Esophagus squamous epithelium (tissue), 5 donors: ENCODE results near the gene ADCYAP1R1. TPM values are rescaled to one million over a fixed set of nuclear protein-coding genes. Genes with fewer than 3 reads are reported as not detected.
A peak's percentile ranks its signal among the peaks of the same experiment; 100 is the strongest.

Experiments used
- DNase-seq: peaks from one replicate; lab custom pipeline; 2025; lab: John Stamatoyannopoulos, UW
- H3K27ac ChIP-seq, 4 donors: fragments of 200-600 bp; sonication (generic); one replicate each; pipeline ENCODE4 v1.5.1; 2016 to 2019; ENCODE audit warnings: mild to moderate bottlenecking in 1 of 4
- H3K27me3 ChIP-seq, 4 donors: fragments of 200-600 bp; sonication (generic); 1 replicate in 3 of 4; 2 replicates in 1 of 4; pipeline versions ENCODE4 v1.5.1 to v1.6.0; 2017 to 2021; ENCODE audit warnings: antibody characterized with exemption in 1 of 4
- H3K36me3 ChIP-seq, 3 donors: fragments of 200-600 bp; sonication (generic); one replicate each; pipeline ENCODE4 v1.5.1; 2016 to 2019
- H3K4me1 ChIP-seq, 3 donors: fragments of 200-600 bp; sonication (generic); one replicate each; pipeline ENCODE4 v1.5.1; 2017 to 2019
- H3K4me3 ChIP-seq, 4 donors: fragments of 200-600 bp; sonication (generic); 1 replicate in 3 of 4; 2 replicates in 1 of 4; pipeline ENCODE4 v1.5.1; 2016 to 2019; ENCODE audit warnings: mild to moderate bottlenecking in 2 of 4, moderate library complexity in 1 of 4
- H3K9me3 ChIP-seq, 3 donors: fragments of 200-600 bp; sonication (generic); one replicate each; pipeline ENCODE4 v1.5.1; 2016 to 2019
- POLR2A ChIP-seq, 4 donors: fragments of 450-650 bp; IDR thresholded peaks; one replicate each; pipeline ENCODE4 v1.6.1; 2017; ENCODE audit warnings: antibody characterized with exemption in 4 of 4, mild to moderate bottlenecking in 4 of 4, moderate library complexity in 3 of 4
- WGBS, 2 donors: methylation state at CpG; one replicate each; pipeline ENCODE4 v1.1.5; 2018; 5-methylcytosine and 5-hydroxymethylcytosine counted together
- intact Hi-C: fragments of 100-400 bp; cut with DNase I; formaldehyde crosslinking; loops from one replicate; pipeline ENCODE4 v1.15.0; 2022
- total RNA-seq, 4 donors: library from RNA; depleted of rRNA; stranded (reverse); fragments of >200 nt; gene quantifications; one replicate each; pipeline ENCODE4 v1.1.0, GENCODE V29; 2016
- TF ChIP-seq, protein P1 (sequence below), 6 experiments: fragments of 450-650 bp in 4 of 6; fragments of 200-600 bp in 2 of 6; sonication (generic) in 2 of 6; IDR thresholded peaks; one replicate each; pipeline ENCODE4 v1.5.1; 2016 to 2019; ENCODE audit warnings: antibody characterized with exemption in 6 of 6, mild to moderate bottlenecking in 4 of 6, moderate library complexity in 4 of 6
- donor health status: DM: yes; HTN: yes; CAD: no.

ADCYAP1R1 gene
- total RNA-seq, 4 donors from 2014 or later = 0.15 to 10.5 (median 0.20) TPM

DNA sequence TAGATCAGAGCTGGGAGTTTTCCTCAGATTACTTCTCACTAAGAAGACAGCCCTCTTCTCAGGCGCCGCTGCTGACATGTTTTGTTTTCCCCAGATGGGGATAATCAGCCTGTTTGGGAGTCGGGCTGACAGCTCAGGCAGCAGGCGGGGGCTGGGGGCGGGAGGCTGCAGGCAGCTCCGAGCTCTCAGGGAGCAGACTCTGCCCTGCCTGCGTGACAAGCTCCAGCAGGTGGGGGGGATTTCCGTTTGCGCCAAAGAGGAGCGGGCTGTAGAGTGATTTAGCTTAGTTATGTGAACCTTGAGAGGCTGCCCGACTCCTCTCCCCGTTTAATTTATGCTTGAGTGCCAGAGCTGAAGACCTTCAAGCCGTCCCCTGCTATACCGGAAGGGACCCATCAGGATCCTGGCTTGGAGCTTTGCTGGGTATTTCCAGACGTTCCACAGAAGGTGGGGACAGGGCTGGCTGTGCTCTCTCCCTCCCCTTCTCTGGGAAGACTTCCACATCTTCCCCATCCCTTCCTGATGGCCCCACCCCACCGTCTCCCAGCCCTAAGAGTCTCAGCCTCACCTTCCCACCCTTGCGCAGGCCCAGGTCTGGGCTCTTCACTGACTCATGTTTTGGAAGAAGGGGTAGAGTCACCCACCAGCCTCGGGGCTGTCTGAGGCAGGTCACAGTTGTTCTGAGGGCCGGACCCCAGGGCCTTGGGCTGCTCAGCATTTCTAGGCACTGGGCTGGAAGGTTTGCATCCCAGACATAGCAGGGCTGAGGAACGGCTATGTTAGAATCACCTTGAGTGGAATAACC lies 24.7 kb upstream of the ADCYAP1R1 start:
- Histone ChIP-seq H3K4me3 (no peak overlapping the region), H3K27me3 (no peaks in the 10 kb centered on the region), H3K9me3 (no peaks in the 10 kb centered on the region), H3K4me1 (peaks cover 0 to 16% (median 6%) of the 10 kb centered on the region in 3 donors), H3K27ac (peak overlapping the region in 2 of 4 donors; percentile 16 to 63), H3K36me3 (no peaks in the 10 kb centered on the region)
- TF ChIP-seq, protein P1, sequence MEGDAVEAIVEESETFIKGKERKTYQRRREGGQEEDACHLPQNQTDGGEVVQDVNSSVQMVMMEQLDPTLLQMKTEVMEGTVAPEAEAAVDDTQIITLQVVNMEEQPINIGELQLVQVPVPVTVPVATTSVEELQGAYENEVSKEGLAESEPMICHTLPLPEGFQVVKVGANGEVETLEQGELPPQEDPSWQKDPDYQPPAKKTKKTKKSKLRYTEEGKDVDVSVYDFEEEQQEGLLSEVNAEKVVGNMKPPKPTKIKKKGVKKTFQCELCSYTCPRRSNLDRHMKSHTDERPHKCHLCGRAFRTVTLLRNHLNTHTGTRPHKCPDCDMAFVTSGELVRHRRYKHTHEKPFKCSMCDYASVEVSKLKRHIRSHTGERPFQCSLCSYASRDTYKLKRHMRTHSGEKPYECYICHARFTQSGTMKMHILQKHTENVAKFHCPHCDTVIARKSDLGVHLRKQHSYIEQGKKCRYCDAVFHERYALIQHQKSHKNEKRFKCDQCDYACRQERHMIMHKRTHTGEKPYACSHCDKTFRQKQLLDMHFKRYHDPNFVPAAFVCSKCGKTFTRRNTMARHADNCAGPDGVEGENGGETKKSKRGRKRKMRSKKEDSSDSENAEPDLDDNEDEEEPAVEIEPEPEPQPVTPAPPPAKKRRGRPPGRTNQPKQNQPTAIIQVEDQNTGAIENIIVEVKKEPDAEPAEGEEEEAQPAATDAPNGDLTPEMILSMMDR (IDR thresholded peaks at IDR 0.05) = no peak
- no peak for TF ChIP-seq POLR2A (IDR thresholded peaks at IDR 0.05)
- intact Hi-C loops = no loop called here
- WGBS, 2 donors = 26 to 44% methylated on average over 6 to 11 of the region's 20 CpGs
- no peak for DNase-seq

DNA sequence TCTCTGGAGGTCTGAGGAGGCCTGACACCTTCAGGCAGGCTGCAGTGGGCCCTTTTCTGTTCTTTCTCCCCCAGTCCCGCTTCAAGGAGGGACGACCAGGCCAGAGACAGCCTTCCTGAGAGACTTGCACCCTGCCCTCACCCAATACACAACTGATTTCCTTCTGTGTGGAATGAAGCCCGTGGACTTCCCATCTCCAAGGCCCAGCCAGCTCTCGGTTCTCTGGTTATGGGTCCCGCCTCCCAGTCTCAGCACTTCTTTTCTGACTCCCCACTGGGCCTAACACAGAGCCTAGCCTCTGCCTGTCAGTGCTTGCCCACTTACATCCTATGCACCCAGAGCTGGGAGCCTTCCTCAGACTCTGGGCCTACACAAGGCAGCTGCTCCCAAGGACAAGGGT lies 24.1 kb upstream of the ADCYAP1R1 start:
- Histone ChIP-seq H3K9me3 (no peaks in the 10 kb centered on the region), H3K36me3 (no peaks in the 10 kb centered on the region), H3K4me3 (no peak overlapping the region), H3K4me1 (peaks cover 0 to 16% (median 6%) of the 10 kb centered on the region in 3 donors), H3K27me3 (no peaks in the 10 kb centered on the region), H3K27ac (peak overlapping the region in 1 of 4 donors; percentile 16)
- TF ChIP-seq POLR2A (IDR thresholded peaks at IDR 0.05) = no peak
- TF ChIP-seq, protein P1 (IDR thresholded peaks at IDR 0.05) = no peak
- WGBS, 2 donors = 84 to 85% methylated on average over 5 of the region's 5 CpGs
- intact Hi-C loops = no loop called here
- DNase-seq = no peak

DNA sequence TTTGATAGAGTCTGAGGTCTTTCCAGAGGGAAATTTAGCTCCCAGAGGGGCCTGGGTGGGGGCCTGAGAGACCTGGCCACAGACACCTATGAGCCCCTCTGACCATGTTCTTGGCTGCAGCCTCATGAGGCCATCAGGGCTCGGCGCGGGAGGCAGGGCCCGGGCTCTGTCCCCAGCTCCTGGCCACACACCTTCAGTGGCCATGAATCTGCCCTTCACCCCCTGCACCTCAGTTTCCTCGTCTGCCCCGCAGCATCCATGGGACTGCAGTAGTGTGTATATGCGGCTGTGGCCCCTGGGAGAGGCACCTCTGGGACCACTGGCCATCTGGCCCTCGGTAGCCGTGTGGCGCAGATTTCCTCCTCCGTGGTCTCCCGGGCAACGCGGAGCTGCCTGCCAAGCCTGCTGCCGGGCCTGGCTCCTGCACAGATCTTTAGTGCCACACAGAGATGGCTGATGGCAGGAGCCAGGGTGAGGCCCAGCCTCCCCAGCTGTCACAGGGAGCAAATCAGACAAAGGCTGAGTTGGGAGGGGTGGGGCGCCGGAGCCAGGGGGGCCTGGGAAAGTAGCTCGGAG lies 23.6 kb upstream of the ADCYAP1R1 start:
- no peaks in the 10 kb centered on the region for H3K36me3 ChIP-seq
- DNase-seq = no peak
- peaks cover 0 to 1% (median 0%) of the 10 kb centered on the region in 4 donors for H3K27me3 ChIP-seq
- intact Hi-C loops = no loop called here
- TF ChIP-seq, protein P1 (IDR thresholded peaks at IDR 0.05) = no peak
- TF ChIP-seq POLR2A (IDR thresholded peaks at IDR 0.05) = no peak
- no peaks in the 10 kb centered on the region for H3K9me3 ChIP-seq
- H3K27ac ChIP-seq = no peak overlapping the region
- peaks cover 0 to 16% (median 6%) of the 10 kb centered on the region in 3 donors for H3K4me1 ChIP-seq
- H3K4me3 ChIP-seq = no peak overlapping the region
- WGBS, 2 donors = 88 to 100% methylated on average over 3 to 8 of the region's 18 CpGs

DNA sequence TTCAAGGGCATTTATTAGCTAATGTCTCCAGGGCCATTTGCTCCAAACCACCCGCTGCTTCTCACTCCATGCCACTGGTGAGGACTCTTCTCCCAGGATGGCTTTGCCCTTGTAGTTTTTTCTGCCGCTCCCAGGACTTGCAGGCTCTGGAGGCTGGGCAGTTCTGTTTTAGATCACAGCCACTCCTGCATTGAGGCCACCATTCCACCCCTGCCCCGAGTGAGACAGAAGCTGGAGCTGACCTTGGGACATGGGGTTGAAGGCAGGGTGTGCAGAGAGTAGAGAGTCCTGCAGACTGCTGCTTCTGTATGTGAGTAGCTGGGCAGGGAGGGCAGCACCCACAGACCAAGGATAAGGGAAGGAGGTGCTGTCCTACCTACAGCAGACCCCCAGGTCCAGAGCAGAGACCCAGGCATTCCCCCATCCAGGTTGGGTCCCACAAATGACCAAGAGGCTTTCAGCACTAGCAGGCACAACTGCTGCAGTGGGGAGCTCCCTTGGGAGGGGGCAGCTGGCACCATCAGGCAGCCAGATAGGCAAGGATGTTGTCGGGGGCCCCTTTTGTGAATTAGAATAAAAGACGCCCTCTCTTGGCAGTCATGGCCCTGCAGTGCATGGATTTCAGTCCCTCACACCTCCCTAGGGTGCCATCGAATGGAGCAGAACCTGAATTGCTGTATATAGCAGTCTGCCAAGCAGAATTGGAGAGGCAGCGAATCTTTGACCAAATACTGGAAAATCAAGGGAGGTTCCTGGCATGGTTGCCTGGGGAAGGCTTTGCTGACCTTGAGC lies 22.7 kb upstream of the ADCYAP1R1 start:
- TF ChIP-seq POLR2A (IDR thresholded peaks at IDR 0.05) = no peak
- TF ChIP-seq, protein P1 (IDR thresholded peaks at IDR 0.05) = no peak

More for the DNA sequence above, 22.7 kb upstream of the ADCYAP1R1 start:
- Histone ChIP-seq H3K27me3 (peaks cover 0 to 6% (median 0%) of the 10 kb centered on the region in 4 donors), H3K9me3 (no peaks in the 10 kb centered on the region), H3K27ac (no peak overlapping the region), H3K4me1 (peaks cover 0 to 16% (median 6%) of the 10 kb centered on the region in 3 donors), H3K4me3 (no peak overlapping the region), H3K36me3 (no peaks in the 10 kb centered on the region)
- no peak for DNase-seq
- intact Hi-C loops = no loop called here
- WGBS, 2 donors = 75 to 77% methylated on average over 3 to 4 of the region's 7 CpGs
